Upper lobe of right lung (tissue), 1 donor: Measurements from ENCODE around the gene SH3BGR. TPM values are rescaled to one million over a fixed set of nuclear protein-coding genes. Genes with fewer than 3 reads are reported as not detected.

ENCODE experiments used
- ATAC-seq: fragments of 200-7000 bp; cut with Tn5 transposase; one replicate; pipeline ENCODE4 v1.9.1; 2020; ENCODE audit warnings: mild to moderate bottlenecking, moderate library complexity
- DNase-seq: peaks from one replicate; pipeline ENCODE4 v3.0.0-alpha.2; 2020
- H3K27ac ChIP-seq: fragments of 200-600 bp; one replicate; pipeline ENCODE4 v1.8.0; 2022
- H3K27me3 ChIP-seq: fragments of 200-600 bp; one replicate; pipeline ENCODE4 v1.8.0; 2022; ENCODE audit warnings: mild to moderate bottlenecking
- H3K36me3 ChIP-seq: fragments of 200-600 bp; one replicate; pipeline ENCODE4 v1.8.0; 2022
- H3K4me1 ChIP-seq: fragments of 200-600 bp; one replicate; pipeline ENCODE4 v1.8.0; 2022
- H3K4me3 ChIP-seq: fragments of 200-600 bp; one replicate; pipeline ENCODE4 v1.8.0; 2022; ENCODE audit warnings: mild to moderate bottlenecking
- H3K9me3 ChIP-seq: fragments of 200-600 bp; one replicate; pipeline ENCODE4 v1.8.0; 2022
- CTCF ChIP-seq: fragments of 200-600 bp; IDR thresholded peaks from one replicate; pipeline ENCODE4 v1.8.0; 2022; ENCODE audit warnings: antibody characterized with exemption
- intact Hi-C: fragments of 100-400 bp; cut with DNase I; formaldehyde crosslinking; loops from one replicate; pipeline ENCODE4 v1.11.0; 2022
- total RNA-seq: library from RNA; stranded (reverse); fragmentation: NEBNext Ultra II Directional; extraction: Animal tissue kit (Norgen Biotek cat#: 25700); gene quantifications from one replicate; pipeline ENCODE4 v1.2.1, GENCODE V29; 2021
- donor health status: DM: no; HTN: yes; CAD: no; lungs with severe emphysema.

The SH3BGR gene
- total RNA-seq, 1 donor from 2014 or later: 3.1 TPM

DNA sequence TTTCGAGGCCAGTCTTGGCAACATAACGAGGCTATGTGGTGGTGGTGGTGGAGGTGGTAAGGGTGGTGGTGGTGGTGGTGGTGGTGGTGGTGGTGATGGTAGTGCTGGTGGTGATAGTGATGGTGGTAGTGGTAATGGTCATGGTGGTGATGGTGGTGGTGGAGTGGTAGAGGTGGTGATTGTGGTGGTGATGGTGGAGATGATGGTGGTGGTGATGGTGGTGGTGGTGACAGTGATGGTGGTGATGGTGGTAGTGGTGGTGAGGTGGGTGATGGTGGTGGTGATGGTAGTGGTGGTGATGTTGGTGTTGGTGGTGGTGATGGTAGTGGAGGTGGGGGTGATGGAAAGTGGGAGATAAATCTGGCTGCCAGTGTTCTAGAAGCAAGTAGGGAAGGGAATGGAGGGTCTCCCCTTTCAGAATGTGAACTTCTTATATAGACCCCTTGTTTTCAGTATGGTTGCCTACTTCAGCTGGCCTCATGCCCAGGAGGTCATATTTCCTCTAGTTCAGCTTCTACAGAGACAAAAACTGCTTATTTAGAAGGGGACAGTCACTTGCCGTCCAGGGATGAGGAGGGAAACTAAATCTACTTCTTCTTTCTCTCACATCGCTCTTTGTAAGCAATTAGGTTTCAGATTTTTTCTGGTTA, 27.5 kb downstream of the SH3BGR start:
- H3K36me3 ChIP-seq: no peaks in the 10 kb centered on the region
- intact Hi-C loops: no loop called here
- no peak overlapping the region for H3K27ac ChIP-seq
- no peak for TF ChIP-seq CTCF
- no peaks in the 10 kb centered on the region for H3K4me1 ChIP-seq
- ATAC-seq: no peak
- H3K9me3 ChIP-seq: no peaks in the 10 kb centered on the region
- no peak overlapping the region for H3K4me3 ChIP-seq
- H3K27me3 ChIP-seq: no peaks in the 10 kb centered on the region
- no peak for DNase-seq

DNA sequence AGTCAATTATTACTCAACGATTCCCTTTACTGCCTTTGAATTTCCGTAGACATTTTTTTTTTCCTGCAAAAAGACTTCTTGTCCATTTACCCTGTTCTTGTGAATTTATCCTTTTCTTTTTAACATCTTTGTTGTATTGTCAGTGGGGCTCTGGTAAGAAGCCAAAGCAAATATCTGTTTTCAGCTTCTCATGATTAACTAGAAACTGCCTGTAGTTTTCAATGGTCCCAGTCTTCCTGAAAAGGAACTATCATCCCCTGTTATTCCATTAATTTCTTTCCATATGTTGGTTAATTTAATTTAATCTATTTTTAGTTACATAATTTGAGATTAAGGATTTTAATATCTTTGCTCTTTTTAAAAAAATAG, 28.0 kb downstream of the SH3BGR start:
- no peak for DNase-seq
- no peaks in the 10 kb centered on the region for H3K9me3 ChIP-seq
- intact Hi-C loops: no loop called here
- H3K4me3 ChIP-seq: no peak overlapping the region
- H3K27ac ChIP-seq: no peak overlapping the region
- no peak for ATAC-seq
- no peaks in the 10 kb centered on the region for H3K4me1 ChIP-seq
- H3K36me3 ChIP-seq: no peaks in the 10 kb centered on the region
- no peaks in the 10 kb centered on the region for H3K27me3 ChIP-seq
- TF ChIP-seq CTCF: no peak

DNA sequence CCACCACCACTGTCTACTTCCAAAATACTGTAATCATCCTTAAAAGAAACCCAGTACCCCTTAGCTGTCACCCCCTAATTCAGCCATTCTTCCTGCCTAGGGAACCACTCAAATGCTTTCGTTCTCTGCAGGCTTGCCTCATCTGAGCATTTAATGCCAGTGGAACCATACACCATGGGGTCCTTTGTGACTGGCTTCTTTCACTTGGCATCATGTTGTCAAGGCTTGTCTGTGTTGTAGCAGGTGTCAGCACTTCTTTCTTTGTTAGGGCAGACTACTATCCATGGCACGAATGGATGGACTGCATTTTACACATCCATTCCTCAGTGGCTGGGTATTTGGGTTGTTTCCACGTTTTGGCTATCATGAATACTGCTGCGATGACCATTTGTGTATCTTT, 28.5 kb downstream of the SH3BGR start:
- H3K4me3 ChIP-seq: no peak overlapping the region
- intact Hi-C loops: no loop called here
- H3K9me3 ChIP-seq: no peaks in the 10 kb centered on the region
- no peak for TF ChIP-seq CTCF
- ATAC-seq (no peak), DNase-seq (no peak)
- no peaks in the 10 kb centered on the region for H3K4me1 ChIP-seq
- H3K27ac ChIP-seq: no peak overlapping the region
- no peaks in the 10 kb centered on the region for H3K27me3 ChIP-seq
- H3K36me3 ChIP-seq: no peaks in the 10 kb centered on the region

DNA sequence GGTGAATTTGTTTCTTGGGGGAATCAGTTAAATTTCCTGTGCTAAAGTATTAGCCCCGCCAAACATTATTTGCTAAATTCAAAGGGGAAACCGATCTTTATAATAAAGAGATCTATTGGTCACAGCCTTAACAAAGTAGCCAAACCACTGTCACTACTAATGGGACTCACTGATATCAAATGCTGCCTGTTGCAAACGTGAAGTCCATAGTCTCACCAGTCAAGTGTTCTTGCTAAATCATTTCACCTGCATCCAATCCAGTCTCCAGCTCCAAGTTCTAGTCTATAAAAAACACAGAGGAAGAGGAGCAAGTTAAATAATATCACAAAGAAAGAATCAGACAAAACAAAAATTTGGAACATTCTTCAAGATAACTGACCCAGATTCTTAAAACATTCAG, 30.1 kb downstream of the SH3BGR start:
- no peak for TF ChIP-seq CTCF
- H3K9me3 ChIP-seq: no peaks in the 10 kb centered on the region
- no peak overlapping the region for H3K27ac ChIP-seq
- H3K36me3 ChIP-seq: no peaks in the 10 kb centered on the region
- no peaks in the 10 kb centered on the region for H3K4me1 ChIP-seq
- intact Hi-C loops: no loop called here
- no peaks in the 10 kb centered on the region for H3K27me3 ChIP-seq
- DNase-seq (no peak), ATAC-seq (no peak)
- no peak overlapping the region for H3K4me3 ChIP-seq

GRCh38 chr21:39483917-39484316, 32.1 kb downstream of the SH3BGR start:
- Histone ChIP-seq H3K36me3 (no peaks in the 10 kb centered on the region), H3K27ac (no peak overlapping the region), H3K27me3 (no peaks in the 10 kb centered on the region), H3K4me1 (no peaks in the 10 kb centered on the region), H3K4me3 (no peak overlapping the region), H3K9me3 (no peaks in the 10 kb centered on the region)
- intact Hi-C loops: no loop called here
- ATAC-seq: no peak
- TF ChIP-seq CTCF: no peak
- DNase-seq: no peak

DNA sequence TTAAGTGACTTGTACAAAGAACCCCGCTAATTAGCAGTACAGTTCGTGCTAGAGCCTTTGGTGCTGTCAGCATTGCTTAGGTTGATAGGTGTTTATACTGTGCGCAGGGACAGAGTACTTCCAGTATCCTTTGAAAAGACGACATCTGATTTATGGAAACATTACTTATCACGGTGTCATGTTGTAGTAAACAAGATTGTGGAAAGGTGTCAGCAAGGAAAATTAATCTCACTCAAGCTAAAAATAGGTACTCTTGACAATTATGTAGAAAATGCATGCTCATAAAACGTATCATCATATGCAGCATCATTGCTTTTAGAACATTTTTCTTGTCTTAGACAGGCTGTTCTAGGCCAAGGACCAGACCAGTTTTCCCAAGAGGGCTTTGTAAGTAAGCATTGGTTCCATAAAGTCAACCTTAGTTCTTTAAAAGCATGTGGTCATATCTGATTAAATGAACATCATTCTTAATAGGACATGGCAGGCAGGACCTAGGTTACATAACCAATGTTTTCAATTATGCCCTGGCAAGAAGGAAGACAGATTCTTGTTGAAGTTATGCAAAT, 33.0 kb downstream of the SH3BGR start:
- Histone ChIP-seq H3K27ac (no peak overlapping the region), H3K36me3 (no peaks in the 10 kb centered on the region), H3K27me3 (no peaks in the 10 kb centered on the region), H3K9me3 (no peaks in the 10 kb centered on the region), H3K4me1 (no peaks in the 10 kb centered on the region), H3K4me3 (no peak overlapping the region)
- DNase-seq: no peak
- no peak for TF ChIP-seq CTCF
- ATAC-seq: no peak
- intact Hi-C loops: no loop called here
